Lower leg skin (tissue), 4 donors: Measurements from ENCODE around the gene LHX3. TPM values are rescaled to one million over a fixed set of nuclear protein-coding genes. Genes with fewer than 3 reads are reported as not detected.

Experiments
- DNase-seq, 2 donors: peaks; one replicate each; pipeline ENCODE4 v3.0.0-alpha.2; 2019; ENCODE audit warnings: low spot score in 2 of 2
- H3K4me3 ChIP-seq: fragments of 200-600 bp; sonication (generic); 2 replicates; pipeline ENCODE4 v1.5.1; 2017; ENCODE audit warnings: mild to moderate bottlenecking, low read depth; ENCODE audit not compliant: poor library complexity, severe bottlenecking
- POLR2A ChIP-seq, 2 donors: fragments of 450-650 bp; IDR thresholded peaks; one replicate each; pipeline ENCODE4 v1.6.1; 2016 to 2017; ENCODE audit warnings: antibody characterized with exemption in 2 of 2, mild to moderate bottlenecking in 1 of 2, moderate library complexity in 1 of 2
- WGBS, 2 donors: methylation state at CpG; one replicate each; pipeline ENCODE4 v1.1.5; 2018; 5-methylcytosine and 5-hydroxymethylcytosine counted together
- intact Hi-C: fragments of 100-400 bp; cut with DNase I; formaldehyde crosslinking; loops from one replicate; pipeline ENCODE4 v1.15.0; 2023; ENCODE audit warnings: low total_unique reads
- total RNA-seq, 4 donors: library from RNA; depleted of rRNA; stranded (reverse); fragments of >200 nt; gene quantifications; one replicate each; pipeline ENCODE4 v1.1.0, GENCODE V29; 2016
- TF ChIP-seq, protein P1 (sequence below), 3 donors: fragments of 450-650 bp; IDR thresholded peaks; one replicate each; pipeline ENCODE4 v1.5.1; 2016; ENCODE audit warnings: antibody characterized with exemption in 3 of 3, mild to moderate bottlenecking in 3 of 3, moderate library complexity in 2 of 3

LHX3 gene
- total RNA-seq, 4 donors from 2014 or later, result 0.42 TPM; not detected in 3

DNA sequence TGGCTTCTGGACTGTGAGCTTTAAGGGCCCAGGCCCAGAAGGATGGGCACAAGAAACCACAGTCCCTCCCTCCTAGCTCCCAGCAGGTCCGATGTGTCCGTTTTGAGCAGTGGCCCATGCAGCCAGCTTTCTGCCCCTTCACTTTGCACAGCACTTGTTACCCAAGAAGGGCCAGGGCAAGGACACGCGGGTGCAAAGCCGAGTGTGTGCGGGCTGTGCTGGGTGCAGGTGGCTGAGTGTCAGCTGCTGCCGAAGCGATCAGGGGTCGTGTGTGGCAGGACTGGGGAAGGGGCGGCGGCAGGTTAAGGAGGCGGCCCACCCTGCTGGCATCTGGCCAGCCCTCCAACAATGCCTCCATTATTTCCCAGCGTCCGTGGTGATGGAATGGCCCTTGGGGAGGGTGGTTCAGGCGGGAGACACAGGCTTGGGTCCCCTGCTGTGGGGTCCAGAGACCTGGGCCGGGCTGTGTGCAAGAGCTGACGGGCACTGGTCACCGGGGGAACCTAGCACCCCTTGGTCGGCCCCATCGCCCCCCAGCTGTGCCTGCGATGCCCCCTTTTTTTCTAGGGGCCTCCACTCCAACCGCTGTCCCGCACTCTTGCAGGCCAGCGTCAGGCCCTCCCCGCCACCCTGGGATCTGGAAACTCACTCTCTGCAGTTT lies 653 bp downstream of the LHX3 start:
- intact Hi-C loops, result no loop called here
- no peak for TF ChIP-seq POLR2A (IDR thresholded peaks at IDR 0.05)
- TF ChIP-seq, protein P1, sequence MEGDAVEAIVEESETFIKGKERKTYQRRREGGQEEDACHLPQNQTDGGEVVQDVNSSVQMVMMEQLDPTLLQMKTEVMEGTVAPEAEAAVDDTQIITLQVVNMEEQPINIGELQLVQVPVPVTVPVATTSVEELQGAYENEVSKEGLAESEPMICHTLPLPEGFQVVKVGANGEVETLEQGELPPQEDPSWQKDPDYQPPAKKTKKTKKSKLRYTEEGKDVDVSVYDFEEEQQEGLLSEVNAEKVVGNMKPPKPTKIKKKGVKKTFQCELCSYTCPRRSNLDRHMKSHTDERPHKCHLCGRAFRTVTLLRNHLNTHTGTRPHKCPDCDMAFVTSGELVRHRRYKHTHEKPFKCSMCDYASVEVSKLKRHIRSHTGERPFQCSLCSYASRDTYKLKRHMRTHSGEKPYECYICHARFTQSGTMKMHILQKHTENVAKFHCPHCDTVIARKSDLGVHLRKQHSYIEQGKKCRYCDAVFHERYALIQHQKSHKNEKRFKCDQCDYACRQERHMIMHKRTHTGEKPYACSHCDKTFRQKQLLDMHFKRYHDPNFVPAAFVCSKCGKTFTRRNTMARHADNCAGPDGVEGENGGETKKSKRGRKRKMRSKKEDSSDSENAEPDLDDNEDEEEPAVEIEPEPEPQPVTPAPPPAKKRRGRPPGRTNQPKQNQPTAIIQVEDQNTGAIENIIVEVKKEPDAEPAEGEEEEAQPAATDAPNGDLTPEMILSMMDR (IDR thresholded peaks at IDR 0.05), result no peak
- WGBS, 2 donors, result 45 to 55% methylated on average over 14 to 25 of the region's 25 CpGs
- no peak overlapping the region for H3K4me3 ChIP-seq
- DNase-seq, result no peak

DNA sequence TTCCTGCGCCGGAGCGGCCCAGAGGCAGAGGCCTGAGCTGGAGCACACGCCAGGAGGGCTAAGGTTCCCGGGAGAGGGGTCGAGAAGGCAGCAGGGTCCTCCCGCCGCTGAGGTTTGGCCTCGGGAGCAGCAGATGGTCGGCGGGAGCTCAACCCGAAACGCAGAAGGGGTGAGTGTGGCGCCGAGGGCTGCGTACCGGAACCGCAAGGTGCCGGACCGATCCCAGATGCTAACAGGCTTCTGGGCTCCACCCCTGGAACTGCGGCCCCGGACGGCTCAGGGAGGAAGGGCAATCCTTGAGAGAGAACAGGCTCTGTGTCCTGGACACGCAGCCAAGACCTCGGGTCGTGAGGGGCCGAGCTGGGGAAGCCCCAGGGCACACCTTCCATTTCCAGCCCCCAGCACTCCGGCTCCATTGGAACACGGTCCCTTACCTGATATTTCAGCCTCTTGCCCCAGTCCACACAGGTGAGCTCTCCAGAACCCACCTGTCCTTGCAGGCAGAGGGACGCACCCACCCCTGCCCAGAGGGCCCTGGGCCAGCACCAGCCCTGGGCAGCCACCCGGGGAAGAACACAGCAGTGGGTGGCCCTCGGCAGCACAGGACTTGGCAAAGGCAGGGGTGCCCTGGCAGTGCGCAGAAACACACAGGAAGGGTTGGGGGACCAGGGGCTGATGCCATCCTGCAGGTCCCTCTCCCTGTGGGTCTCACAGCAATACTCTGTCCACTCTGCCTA lies 1.4 kb downstream of the LHX3 start:
- intact Hi-C loops, result no loop called here
- no peak overlapping the region for H3K4me3 ChIP-seq
- WGBS, 2 donors, result 20 to 21% methylated on average over 26 to 32 of the region's 33 CpGs
- DNase-seq, result no peak
- TF ChIP-seq, protein P1 (IDR thresholded peaks at IDR 0.05), result no peak
- TF ChIP-seq POLR2A (IDR thresholded peaks at IDR 0.05), result no peak

DNA sequence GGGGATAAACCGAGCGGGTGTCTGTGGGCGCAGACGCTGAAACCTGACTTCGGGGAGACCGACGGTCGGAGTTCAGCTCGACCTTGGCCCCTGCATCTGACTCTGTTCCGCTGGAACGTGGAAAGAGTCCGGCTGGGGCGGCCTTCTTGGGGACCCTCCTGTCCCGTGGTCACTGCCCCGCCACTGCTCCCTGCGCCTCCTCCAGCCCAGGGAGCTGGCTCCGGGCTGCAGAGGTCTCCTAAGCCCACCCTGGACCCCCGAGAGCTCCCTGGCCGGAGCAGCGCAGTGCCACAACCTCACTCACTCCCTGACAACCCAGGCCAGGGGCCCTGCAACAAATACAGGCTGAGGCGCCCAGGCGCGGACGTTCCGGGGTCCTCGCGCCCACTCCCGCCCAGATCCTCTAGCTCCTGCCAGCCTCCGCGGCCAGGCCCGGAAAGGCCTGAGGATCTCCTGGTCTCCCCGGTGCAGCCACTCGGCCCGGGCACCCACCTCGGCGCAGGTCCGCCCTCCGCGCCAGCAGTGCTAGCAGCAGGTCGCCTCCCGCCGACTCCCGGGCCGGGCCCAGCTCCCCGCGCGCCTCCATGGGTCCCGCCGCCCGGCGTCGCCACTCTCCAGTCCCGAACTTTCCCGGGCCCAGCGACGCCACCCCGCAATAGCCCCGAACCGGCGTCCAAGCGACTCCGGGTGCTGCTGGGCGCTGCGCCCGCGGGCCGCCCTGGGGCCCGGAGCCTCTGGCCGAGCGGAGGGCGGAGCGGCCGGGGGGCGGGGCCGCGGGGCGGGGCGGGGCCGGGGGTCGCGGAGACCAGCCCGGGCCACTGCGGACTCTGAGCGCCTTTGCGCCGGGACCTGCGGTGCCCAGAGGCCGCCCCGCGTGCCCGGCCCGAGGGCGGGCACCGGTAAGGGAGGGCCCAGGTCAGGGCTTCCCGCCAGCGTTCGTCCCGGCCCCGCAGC lies 2.2 kb downstream of the LHX3 start:
- WGBS, 2 donors, result 12 to 19% methylated on average over 26 to 49 of the region's 99 CpGs
- H3K4me3 ChIP-seq, result no peak overlapping the region
- TF ChIP-seq, protein P1 (IDR thresholded peaks at IDR 0.05), result no peak
- no peak for TF ChIP-seq POLR2A (IDR thresholded peaks at IDR 0.05)
- no peak for DNase-seq
- intact Hi-C loops, result no loop called here

DNA sequence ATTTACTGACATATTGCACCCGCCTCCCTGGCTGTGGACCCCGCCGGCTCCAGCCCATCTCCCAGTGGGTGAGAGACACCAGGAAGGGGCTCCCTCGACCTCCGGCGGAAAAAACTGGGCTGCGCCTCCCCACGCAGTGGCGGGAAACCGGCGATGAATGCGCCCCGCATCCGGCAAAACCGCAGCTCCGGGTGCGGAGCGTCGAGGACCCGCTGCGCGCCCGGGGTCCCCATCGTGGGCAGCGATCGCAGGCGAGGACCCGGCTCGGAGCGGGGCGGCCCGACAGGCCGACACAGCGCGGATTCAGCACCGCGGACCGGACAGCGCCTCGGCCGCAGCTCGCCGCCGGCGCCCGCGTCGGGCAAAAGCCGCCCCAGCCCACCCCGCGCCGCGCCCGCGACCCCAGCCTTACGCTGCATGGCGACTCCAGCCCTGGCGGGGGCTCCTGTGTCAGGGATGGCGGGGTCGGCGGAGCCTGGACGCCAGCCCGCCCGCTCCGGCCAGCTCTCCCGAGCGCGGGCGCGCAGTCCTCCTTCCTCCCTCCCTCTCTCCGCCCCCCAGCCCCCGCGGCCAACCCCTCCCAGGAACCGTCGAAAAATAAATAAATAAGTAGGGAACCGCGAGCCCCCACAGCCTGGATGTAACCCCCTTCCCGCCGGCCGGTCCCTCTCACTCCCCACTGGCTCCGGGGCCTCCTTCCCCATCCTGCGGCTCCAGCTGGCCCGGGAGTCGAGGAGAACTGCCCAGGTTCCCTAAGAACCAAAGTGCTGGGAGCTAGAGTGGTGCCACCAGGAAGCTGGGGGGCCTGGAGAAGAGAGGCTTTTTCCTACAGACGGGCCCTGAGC lies 3.1 kb downstream of the LHX3 start:
- 12 to 16% methylated on average over 16 to 59 of the region's 85 CpGs for WGBS, 2 donors
- TF ChIP-seq, protein P1 (IDR thresholded peaks at IDR 0.05), result no peak
- TF ChIP-seq POLR2A (IDR thresholded peaks at IDR 0.05), result no peak
- DNase-seq, result no peak
- intact Hi-C loops, result no loop called here
- H3K4me3 ChIP-seq, result no peak overlapping the region

DNA sequence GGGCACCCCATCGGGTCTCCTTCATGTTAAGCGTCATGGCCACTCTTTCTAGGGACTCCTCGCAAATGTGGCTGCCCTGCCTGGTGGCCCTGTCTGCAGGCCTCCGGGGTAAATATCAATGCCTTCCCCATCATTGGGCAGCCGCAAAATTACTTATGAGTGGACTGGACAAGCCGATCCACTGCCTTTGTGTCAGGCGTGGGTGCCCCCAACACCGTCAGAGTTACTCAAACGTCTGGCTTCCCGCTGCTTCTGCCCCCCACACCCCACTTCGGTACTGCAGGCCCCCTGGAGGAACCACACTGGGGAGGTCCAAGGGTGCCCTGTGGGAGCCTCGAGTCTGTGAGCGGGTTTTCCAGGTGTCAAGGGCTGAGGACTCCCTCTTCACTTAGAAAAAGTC lies 3.8 kb downstream of the LHX3 start:
- no peak for TF ChIP-seq POLR2A (IDR thresholded peaks at IDR 0.05)
- no peak for DNase-seq
- intact Hi-C loops, result no loop called here
- no peak overlapping the region for H3K4me3 ChIP-seq
- WGBS, 2 donors, result 48 to 58% methylated on average over 13 of the region's 13 CpGs
